HL-60 (cell line): ENCODE results near the gene GRK5.

Experiments
- DNase-seq, 2 experiments: peaks; one replicate each; pipeline ENCODE4 v3.0.0-alpha.2; 2010 to 2020; ENCODE audit warnings: low read depth in 1 of 2, low spot score in 1 of 2
- H3K27ac ChIP-seq: fragments of 250-450 bp; sonication (Bioruptor Pico); replicated peaks from 2 replicates; pipeline ENCODE4 v1.5.1; 2020; ENCODE audit warnings: mild to moderate bottlenecking, moderate library complexity
- H3K27me3 ChIP-seq: fragments of 250-450 bp; sonication (Bioruptor Pico); 2 replicates; pipeline ENCODE4 v1.5.1; 2021; ENCODE audit warnings: mild to moderate bottlenecking, moderate library complexity; ENCODE audit not compliant: insufficient read depth, poor library complexity, severe bottlenecking
- H3K4me3 ChIP-seq: replicated peaks from 2 replicates; pipeline ENCODE4 v1.5.1; 2011; ENCODE audit warnings: mild to moderate bottlenecking, control low read depth, low read length; ENCODE audit not compliant: insufficient read depth
- CTCF ChIP-seq: IDR thresholded peaks from one replicate; pipeline ENCODE4 v1.5.1; 2011; ENCODE audit warnings: low read length, control low read depth, inconsistent platforms; ENCODE audit not compliant: insufficient read depth
- GABPA ChIP-seq: IDR thresholded peaks from 2 replicates; pipeline ENCODE4 v1.6.1; 2012; ENCODE audit warnings: low read depth
- POLR2AphosphoS5 ChIP-seq: IDR thresholded peaks from 2 replicates; pipeline ENCODE4 v1.6.1; 2012; ENCODE audit warnings: low read depth
- REST ChIP-seq: IDR thresholded peaks from 2 replicates; pipeline ENCODE4 v1.6.1; 2012; ENCODE audit warnings: low read depth; ENCODE audit not compliant: insufficient replicate concordance
- SPI1 ChIP-seq: IDR thresholded peaks from 2 replicates; pipeline ENCODE4 v1.6.1; 2012; ENCODE audit warnings: low read depth, mild to moderate bottlenecking, borderline replicate concordance

The GRK5 gene

GRCh38 chr10:119209736-119210355 is 2.5 kb downstream of the GRK5 start:
- no peak overlapping the region for H3K4me3 ChIP-seq
- H3K27ac ChIP-seq, result no peak overlapping the region
- no peak for DNase-seq
- H3K27me3 ChIP-seq, result peaks cover 12% of the 10 kb centered on the region
- TF ChIP-seq REST, result no peak
- no peak for TF ChIP-seq POLR2AphosphoS5
- no peak for TF ChIP-seq CTCF
- TF ChIP-seq SPI1, result no peak
- no peak for TF ChIP-seq GABPA

- no peak overlapping the region for H3K4me3 ChIP-seq
- TF ChIP-seq CTCF (no peak), GABPA (no peak), POLR2AphosphoS5 (no peak), SPI1 (no peak), REST (no peak)
- no peak overlapping the region for H3K27ac ChIP-seq
- peaks cover 12% of the 10 kb centered on the region for H3K27me3 ChIP-seq
- DNase-seq, result no peak
These were observed 3.3 kb downstream of the GRK5 start for GRCh38 chr10:119210633-119211032.

- Histone ChIP-seq H3K4me3 (no peak overlapping the region), H3K27ac (no peak overlapping the region), H3K27me3 (peaks cover 12% of the 10 kb centered on the region)
- TF ChIP-seq SPI1, result no peak
- no peak for TF ChIP-seq CTCF
- TF ChIP-seq POLR2AphosphoS5, result no peak
- TF ChIP-seq GABPA, result no peak
- no peak for TF ChIP-seq REST
- DNase-seq, result no peak
These were observed 3.8 kb downstream of the GRK5 start for GRCh38 chr10:119211176-119211575.
